ENCODE data around the gene BHMT.

The BHMT gene

DNA sequence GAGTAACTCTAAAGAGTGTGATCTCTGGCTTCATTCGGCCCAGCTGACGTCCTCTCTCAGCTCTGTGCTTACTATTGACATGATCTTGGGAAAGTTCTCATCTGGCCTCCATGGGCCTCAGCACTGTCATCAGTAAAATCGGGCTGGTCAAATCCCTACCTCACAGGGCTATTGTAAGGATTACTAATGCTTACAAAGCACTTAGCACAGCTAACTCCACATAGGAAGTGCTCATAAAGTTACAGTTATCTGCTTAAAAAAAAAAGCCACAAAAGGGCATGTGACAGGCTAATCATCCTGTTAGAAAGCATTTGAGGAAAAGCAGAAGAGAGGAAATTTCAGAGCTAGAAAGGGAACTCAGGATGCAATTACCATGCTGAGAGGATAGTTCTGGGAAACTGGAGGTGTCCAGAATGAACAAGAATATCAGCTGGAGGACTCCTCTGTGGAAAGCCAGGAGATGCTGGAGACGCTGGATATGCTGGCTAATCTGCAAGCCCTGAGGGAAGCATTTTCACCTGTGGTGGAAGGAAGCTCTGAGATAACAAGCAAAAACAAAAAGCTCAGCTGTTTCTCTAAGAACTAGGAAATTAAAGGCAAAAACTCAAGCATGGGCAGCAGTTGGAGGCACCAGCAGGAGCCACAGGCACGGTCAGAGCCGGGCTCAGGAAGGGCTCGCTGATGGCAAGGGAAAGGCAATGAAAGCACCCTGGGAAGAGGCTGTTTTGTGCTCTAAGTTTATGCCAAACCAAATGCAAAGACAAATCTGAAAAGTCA is 4.4 kb upstream of the BHMT start:
- TF ChIP-seq, protein P1, sequence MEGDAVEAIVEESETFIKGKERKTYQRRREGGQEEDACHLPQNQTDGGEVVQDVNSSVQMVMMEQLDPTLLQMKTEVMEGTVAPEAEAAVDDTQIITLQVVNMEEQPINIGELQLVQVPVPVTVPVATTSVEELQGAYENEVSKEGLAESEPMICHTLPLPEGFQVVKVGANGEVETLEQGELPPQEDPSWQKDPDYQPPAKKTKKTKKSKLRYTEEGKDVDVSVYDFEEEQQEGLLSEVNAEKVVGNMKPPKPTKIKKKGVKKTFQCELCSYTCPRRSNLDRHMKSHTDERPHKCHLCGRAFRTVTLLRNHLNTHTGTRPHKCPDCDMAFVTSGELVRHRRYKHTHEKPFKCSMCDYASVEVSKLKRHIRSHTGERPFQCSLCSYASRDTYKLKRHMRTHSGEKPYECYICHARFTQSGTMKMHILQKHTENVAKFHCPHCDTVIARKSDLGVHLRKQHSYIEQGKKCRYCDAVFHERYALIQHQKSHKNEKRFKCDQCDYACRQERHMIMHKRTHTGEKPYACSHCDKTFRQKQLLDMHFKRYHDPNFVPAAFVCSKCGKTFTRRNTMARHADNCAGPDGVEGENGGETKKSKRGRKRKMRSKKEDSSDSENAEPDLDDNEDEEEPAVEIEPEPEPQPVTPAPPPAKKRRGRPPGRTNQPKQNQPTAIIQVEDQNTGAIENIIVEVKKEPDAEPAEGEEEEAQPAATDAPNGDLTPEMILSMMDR (IDR thresholded peaks at IDR 0.05), result no peak

DNA sequence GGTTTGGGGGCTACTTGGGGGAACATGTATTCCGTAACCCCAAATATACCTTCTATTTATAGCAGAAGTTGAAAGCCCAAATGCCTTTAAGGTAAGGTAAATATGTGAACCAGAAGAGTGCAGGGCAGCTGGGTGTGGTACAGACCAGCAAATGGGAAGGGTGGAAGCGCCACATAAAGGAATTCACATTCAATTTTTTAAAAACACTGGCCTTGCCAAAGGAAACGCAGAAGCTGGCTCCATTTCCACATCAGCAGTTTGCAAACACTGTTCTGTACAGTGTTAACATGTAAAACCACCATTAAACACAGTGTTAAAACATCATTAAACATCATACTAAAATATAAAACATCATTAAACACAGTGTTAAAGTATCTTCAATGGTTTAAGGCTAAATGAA is 3.5 kb upstream of the BHMT start:
- TF ChIP-seq, protein P1 (IDR thresholded peaks at IDR 0.05), result no peak

DNA sequence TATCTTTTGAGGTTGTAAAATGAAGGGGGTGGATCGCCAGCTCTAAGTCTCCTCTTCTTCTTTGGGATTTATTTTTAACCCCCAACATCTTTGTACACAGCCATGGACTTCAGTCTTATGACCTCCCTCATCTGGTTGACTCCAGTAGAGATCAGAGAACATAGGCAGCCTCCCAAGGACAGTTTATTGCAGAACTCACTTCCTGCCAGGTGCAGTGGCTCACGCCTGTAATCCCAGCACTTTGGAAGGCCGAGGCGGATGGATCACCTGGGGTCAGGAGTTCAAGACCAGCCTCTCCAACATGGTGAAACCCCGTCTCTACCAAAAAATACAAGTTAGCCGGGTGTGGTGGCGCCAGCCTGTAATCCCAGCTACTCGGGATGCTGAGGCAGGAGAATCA is 2.8 kb upstream of the BHMT start:
- TF ChIP-seq, protein P1 (IDR thresholded peaks at IDR 0.05), result no peak

DNA sequence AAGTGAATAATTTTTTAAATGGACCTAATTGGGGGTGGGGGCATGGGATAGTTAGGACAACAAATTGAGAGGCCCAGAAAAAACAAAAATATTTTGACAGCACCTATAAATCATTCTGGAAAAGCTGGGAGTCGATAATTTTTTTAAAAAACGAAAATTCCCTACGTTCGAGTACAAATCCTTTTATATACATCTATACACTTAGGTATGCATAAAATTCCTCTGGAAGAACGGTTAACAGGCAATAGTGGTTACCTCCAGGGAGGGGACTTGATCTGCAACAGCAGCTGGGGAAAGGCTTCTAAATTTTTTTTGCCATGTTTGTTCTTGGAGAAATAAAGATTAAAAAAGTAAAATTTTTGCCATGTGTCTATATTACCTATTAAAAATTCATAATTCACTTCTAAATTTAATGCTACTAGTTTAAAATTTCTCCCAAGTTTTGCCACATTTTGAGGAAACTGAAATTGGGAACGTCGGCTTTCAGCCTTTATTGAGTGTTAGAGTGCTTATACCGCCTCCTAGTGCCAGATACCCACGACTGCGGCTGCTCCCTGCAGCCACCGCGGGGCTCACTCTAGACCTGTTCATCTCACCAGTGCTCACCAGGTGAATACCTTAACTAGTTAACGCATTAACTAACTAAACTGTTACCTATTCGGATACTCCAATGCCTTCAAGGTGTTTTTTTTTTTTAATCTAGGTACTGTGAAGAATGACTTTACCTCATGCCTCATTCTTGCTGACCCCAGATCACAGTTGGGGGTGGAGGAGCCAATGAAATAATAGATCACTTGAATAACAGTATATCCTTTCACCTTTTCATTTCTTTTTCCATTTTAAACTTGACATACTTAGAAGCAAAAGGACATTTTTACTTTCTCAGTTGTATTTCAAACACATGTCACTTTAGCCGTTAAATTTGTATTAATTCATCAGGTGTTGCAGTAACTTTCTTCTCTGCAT is 1.8 kb upstream of the BHMT start:
- TF ChIP-seq, protein P1 (IDR thresholded peaks at IDR 0.05), result no peak; the same call in 1 of the 2 replicates

DNA sequence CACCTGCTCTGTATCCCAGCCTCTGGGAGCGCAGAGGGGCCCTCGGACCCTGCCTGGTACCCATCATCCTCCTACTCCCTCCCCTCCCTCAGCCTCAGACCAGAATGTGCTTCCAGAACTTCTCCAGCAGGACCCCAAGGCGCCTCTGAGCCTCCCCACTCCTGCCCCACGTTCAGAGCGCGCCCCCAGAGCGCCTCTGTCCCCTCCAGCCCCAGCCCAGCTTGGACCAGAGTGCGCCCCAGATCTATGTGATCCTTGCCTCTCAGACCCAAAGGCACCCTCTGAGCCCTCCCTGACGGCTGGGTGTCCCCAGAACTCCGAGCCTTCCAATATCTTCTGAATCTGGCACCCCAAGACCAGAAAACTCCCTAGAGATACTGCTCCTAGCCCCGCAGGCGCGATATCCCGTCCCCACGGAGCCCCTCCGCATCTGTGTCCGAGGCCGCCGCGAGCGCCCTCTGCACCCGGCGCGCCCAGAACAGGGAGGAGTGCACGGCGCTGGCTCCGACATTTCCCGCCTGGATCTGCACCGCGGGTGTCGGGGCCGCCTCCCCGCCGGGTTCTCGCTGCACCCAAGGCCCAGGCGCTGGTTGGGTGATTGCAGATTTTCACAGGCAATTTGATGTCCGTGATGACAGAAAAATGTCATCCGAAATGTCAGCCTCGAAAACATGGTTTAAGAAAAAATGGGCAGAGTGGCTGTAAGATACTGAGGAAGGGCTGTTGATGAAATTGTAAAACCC is 522 bp downstream of the BHMT start:
- TF ChIP-seq, protein P1 (IDR thresholded peaks at IDR 0.05), result no peak

DNA sequence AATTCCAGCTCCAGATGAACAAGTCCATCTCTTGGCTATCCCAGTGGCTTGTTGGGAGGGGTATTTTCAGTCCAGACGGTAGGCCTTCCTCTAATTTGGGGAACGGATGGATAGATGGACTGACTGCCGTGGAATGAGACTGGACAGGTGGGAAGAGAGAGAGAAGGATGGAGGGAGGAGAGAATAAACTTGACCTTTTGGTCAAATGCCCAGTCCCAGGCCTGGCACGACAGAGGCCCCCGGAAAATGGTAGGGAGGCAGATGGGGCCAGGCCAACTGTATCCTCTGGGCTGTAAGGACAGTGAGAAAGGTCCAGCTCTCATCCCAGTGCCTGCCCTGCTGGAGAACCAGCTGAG is 1.1 kb downstream of the BHMT start:
- TF ChIP-seq, protein P1 (IDR thresholded peaks at IDR 0.05), result no peak

DNA sequence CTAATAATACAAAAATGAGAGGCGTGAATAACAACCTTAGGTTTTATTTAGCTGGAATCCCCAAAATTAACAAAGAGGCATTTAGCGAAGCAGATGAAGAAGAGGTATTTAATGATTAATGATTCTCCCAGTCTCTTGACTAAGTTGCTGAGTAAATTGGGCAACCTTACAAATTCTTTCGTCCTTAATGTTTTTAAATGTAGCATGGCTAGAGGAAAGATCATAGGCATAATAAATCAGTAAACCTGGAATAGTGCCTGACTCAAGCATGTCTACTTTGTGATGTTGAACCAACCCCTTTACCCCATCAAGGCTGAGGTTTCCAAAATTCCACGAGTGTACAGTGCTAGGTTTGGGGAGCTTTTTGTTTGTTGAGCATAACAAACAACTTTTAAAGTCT is 7.9 kb downstream of the BHMT start:
- TF ChIP-seq, protein P1 (IDR thresholded peaks at IDR 0.05), result no peak

Measured in LNCAP (cell line).